Measurements from ENCODE around the gene ELK1. TPM values are rescaled to one million over a fixed set of nuclear protein-coding genes. Genes with fewer than 3 reads are reported as not detected.

ELK1 gene
- total RNA-seq, 1 experiment from 2014 or later = 49.7 TPM

DNA sequence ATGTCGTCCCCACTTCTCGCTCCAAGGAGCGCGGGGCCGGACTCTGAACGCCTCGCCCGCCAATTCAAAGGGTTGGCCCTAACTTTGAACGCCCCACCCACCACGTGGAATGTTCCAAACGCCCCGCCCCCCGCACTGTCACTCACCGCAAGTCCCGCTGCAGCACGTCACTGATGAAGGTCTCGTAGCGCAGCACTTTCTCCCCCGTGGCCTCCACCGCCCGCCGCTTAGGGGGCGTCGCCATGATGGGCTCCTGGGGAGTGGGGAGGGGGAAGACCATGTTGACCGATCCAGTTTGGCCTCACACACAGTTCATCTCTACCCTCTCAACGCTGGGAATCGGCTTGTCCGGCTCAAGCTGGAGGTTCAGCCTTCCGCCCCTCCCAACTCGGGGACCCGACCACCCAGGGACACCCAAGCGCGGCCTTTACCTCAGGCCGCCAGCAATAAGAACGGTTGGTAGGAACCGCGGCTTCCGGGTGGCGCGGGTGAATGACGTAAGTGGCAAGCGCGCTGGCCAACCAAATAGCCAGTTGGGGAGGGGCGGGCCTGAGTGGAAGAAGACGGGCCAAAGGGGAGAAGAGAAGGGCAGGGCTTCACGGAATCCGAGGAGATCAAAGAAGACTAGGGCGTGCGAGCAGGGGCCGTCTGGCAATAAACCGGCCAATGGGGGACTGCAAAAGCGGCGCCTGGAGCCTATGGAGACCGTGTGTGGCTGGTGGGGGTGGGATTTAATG lies 8.5 kb upstream of the ELK1 start, which contains the start of gene UXT:
TSS of gene UXT (minus strand) at position 497 of the 737 bp plus-strand sequence. CDS start at position 244, 253 bp downstream.
- peaks cover 4% of the 10 kb centered on the region for H3K4me1 ChIP-seq (ENCODE audit: insufficient read depth, low read length, poor library complexity, severe bottlenecking)
- H3K27ac ChIP-seq (ENCODE audit: low read depth, low read length, poor library complexity, severe bottlenecking) = peak within 1 kb of the TSS; percentile 97
- intact Hi-C loops (cut with micrococcal nuclease; ENCODE audit: unreplicated experiment) = loop anchor here (10.0 kb wide), 1 partner anchor 176 kb away; the partner anchor contains the start of gene ZNF81
- peak; percentile 96 for DNase-seq (ENCODE audit: low spot score)
- CTCF ChIA-PET = no interaction called here
- POLR2A ChIA-PET (ENCODE audit: low non-redundant PET) = no interaction called here
- no TSS peak for BruUV-seq (replicated peaks)
- H3K4me3 ChIP-seq (ENCODE audit: low read depth, low read length, poor library complexity, severe bottlenecking) = peak within 1 kb of the TSS; percentile 62
- no peak for TF ChIP-seq EZH2 (IDR thresholded peaks at IDR 0.05; ENCODE audit: borderline replicate concordance, low read depth, low read length, poor library complexity, severe bottlenecking)
- TF ChIP-seq, protein P1, sequence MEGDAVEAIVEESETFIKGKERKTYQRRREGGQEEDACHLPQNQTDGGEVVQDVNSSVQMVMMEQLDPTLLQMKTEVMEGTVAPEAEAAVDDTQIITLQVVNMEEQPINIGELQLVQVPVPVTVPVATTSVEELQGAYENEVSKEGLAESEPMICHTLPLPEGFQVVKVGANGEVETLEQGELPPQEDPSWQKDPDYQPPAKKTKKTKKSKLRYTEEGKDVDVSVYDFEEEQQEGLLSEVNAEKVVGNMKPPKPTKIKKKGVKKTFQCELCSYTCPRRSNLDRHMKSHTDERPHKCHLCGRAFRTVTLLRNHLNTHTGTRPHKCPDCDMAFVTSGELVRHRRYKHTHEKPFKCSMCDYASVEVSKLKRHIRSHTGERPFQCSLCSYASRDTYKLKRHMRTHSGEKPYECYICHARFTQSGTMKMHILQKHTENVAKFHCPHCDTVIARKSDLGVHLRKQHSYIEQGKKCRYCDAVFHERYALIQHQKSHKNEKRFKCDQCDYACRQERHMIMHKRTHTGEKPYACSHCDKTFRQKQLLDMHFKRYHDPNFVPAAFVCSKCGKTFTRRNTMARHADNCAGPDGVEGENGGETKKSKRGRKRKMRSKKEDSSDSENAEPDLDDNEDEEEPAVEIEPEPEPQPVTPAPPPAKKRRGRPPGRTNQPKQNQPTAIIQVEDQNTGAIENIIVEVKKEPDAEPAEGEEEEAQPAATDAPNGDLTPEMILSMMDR (conservative IDR thresholded peaks at IDR 0.05; ENCODE audit: low read depth, low read length) = no peak
- no peaks in the 10 kb centered on the region for H3K9me3 ChIP-seq (ENCODE audit: low read depth, low read length, poor library complexity, severe bottlenecking)
- H3K36me3 ChIP-seq (ENCODE audit: insufficient read depth, low read length, poor library complexity, severe bottlenecking) = peaks cover 17% of the 10 kb centered on the region
- no peaks in the 10 kb centered on the region for H3K27me3 ChIP-seq (replicated peaks; ENCODE audit: insufficient read depth, low read depth, low read length, poor library complexity)

DNA sequence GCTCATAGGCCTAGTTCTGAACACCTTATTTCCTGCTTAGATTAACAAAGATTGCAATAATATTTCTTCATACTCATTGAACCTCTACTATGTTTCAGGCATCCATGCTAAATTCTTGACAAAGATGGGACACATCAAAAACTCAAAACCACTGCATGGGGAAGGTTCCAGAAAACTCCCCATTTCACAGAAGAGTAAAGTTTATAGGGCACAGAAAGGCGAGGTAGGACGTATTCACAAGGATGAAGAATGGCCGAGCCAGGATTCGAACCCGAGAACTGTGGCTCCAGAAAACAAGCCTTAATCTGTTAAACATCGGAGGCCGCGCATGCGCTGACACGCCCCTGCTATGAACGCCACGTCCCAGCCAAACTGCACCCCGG lies 7.9 kb upstream of the ELK1 start:
- BruUV-seq (replicated peaks) = TSS peak; percentile 57
- peaks cover 21% of the 10 kb centered on the region for H3K36me3 ChIP-seq (ENCODE audit: insufficient read depth, low read length, poor library complexity, severe bottlenecking)
- H3K9me3 ChIP-seq (ENCODE audit: low read depth, low read length, poor library complexity, severe bottlenecking) = no peaks in the 10 kb centered on the region
- no peaks in the 10 kb centered on the region for H3K27me3 ChIP-seq (replicated peaks; ENCODE audit: insufficient read depth, low read depth, low read length, poor library complexity)
- H3K27ac ChIP-seq (ENCODE audit: low read depth, low read length, poor library complexity, severe bottlenecking) = peak overlapping the region; percentile 97
- POLR2A ChIA-PET (ENCODE audit: low non-redundant PET) = no interaction called here
- CTCF ChIA-PET = no interaction called here
- no peak for DNase-seq (ENCODE audit: low spot score)
- H3K4me1 ChIP-seq (ENCODE audit: insufficient read depth, low read length, poor library complexity, severe bottlenecking) = peaks cover 4% of the 10 kb centered on the region
- H3K4me3 ChIP-seq (ENCODE audit: low read depth, low read length, poor library complexity, severe bottlenecking) = peak overlapping the region; percentile 62
- TF ChIP-seq, protein P1 (conservative IDR thresholded peaks at IDR 0.05; ENCODE audit: low read depth, low read length) = no peak
- TF ChIP-seq EZH2 (IDR thresholded peaks at IDR 0.05; ENCODE audit: borderline replicate concordance, low read depth, low read length, poor library complexity, severe bottlenecking) = no peak
- intact Hi-C loops (cut with micrococcal nuclease; ENCODE audit: unreplicated experiment) = loop anchor here (10.0 kb wide), 1 partner anchor 177 kb away; the partner anchor contains the start of gene ZNF81

DNA sequence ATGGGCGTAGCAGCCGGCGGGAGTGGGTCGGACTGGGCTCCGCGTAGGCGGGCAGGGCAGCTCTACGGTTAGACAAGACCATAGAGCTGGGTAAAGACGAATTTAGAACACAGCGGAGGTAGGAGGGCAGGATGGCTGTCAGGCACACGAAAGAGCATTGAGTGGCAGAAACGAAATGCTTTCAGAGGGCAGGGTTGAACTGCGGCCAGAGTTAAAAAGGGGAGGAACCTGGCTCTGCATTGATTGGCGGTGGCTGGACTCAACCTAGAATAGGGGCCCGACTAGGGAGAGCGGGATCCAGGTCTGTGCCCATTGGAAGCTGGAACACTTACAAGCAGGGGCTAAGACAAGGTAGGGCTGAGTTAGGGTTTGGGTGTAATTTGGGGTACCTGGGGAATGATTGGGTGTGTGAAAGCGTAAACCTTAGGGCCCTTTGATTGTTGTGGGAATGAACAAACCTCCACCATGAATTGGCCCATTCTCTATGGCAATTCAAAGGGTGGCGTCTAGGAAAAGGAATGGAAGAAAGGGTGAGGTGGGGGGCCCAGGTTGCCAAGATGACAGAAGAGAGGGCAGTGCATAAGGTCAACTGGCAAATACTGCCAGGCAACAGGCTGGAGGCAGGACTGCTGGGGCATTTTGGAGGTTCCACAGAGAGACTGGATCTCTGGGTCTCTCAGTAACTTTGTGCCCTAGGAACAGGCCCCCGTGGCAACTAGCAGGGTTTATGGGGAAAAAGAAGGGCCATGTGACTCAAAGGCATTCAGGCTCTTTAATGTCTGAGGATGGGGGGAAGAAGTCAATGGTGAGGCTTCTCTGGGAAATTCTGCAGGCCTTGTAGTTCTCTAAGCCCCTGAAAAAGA lies 911 bp upstream of the ELK1 start:
- DNase-seq (ENCODE audit: low spot score) = no peak
- TF ChIP-seq, protein P1 (conservative IDR thresholded peaks at IDR 0.05; ENCODE audit: low read depth, low read length) = no peak
- TF ChIP-seq EZH2 (IDR thresholded peaks at IDR 0.05; ENCODE audit: borderline replicate concordance, low read depth, low read length, poor library complexity, severe bottlenecking) = no peak
- Histone ChIP-seq H3K27me3 (replicated peaks; ENCODE audit: insufficient read depth, low read depth, low read length, poor library complexity) (no peaks in the 10 kb centered on the region), H3K9me3 (ENCODE audit: low read depth, low read length, poor library complexity, severe bottlenecking) (no peaks in the 10 kb centered on the region), H3K27ac (ENCODE audit: low read depth, low read length, poor library complexity, severe bottlenecking) (peak overlapping the region; percentile 77), H3K4me1 (ENCODE audit: insufficient read depth, low read length, poor library complexity, severe bottlenecking) (no peaks in the 10 kb centered on the region), H3K36me3 (ENCODE audit: insufficient read depth, low read length, poor library complexity, severe bottlenecking) (peaks cover 10% of the 10 kb centered on the region), H3K4me3 (ENCODE audit: low read depth, low read length, poor library complexity, severe bottlenecking) (peak overlapping the region; percentile 43)
- CTCF ChIA-PET = no interaction called here
- no TSS peak for BruUV-seq (replicated peaks)
- POLR2A ChIA-PET (ENCODE audit: low non-redundant PET) = no interaction called here
- intact Hi-C loops (cut with micrococcal nuclease; ENCODE audit: unreplicated experiment) = loop anchor here (10.0 kb wide), 1 partner anchor 184 kb away; the partner anchor contains the start of gene ZNF81

Measured in A673 (cell line).